SKM-1 (cell line): Measurements from ENCODE around the gene SCAF4.
"Not testable (repeated sequence)": the region's sequence is repeated elsewhere in the genome, so short reads cannot be mapped to it uniquely, and the experiment has no call there.

Source experiments
- DNase-seq: peaks from one replicate; lab custom pipeline; 2025; ENCODE audit not compliant: unreplicated experiment; lab: John Stamatoyannopoulos, UW

SCAF4 gene

GRCh38 chr21:31731857-31732596 is at the start of gene SCAF4:
TSS of gene SCAF4 (minus strand) at chr21:31732118. CDS start at chr21:31731692, 426 bp downstream.
- DNase-seq = peak; percentile 66

- DNase-seq = no peak
Observed at GRCh38 chr21:31780944-31781343, 49.0 kb upstream of the SCAF4 start.

- DNase-seq = no peak
Observed at GRCh38 chr21:31778546-31778945, 46.6 kb upstream of the SCAF4 start.

- no peak for DNase-seq
Observed at GRCh38 chr21:31777857-31778256, 45.9 kb upstream of the SCAF4 start.

- no peak for DNase-seq
Observed at GRCh38 chr21:31774031-31774430, 42.1 kb upstream of the SCAF4 start.

GRCh38 chr21:31772674-31773555 is 41.0 kb upstream of the SCAF4 start:
- no peak for DNase-seq

- no peak for DNase-seq
Observed at GRCh38 chr21:31771685-31772084, 39.8 kb upstream of the SCAF4 start.

- no peak for DNase-seq
Observed at GRCh38 chr21:31768710-31769109, 36.8 kb upstream of the SCAF4 start.

- no peak for DNase-seq
Observed at GRCh38 chr21:31766899-31767298, 35.0 kb upstream of the SCAF4 start.

GRCh38 chr21:31765850-31766249 is 33.9 kb upstream of the SCAF4 start:
- not testable (repeated sequence) for DNase-seq

- no peak for DNase-seq
Observed at GRCh38 chr21:31760931-31761330, 29.0 kb upstream of the SCAF4 start.

GRCh38 chr21:31756787-31757186 is 24.9 kb upstream of the SCAF4 start:
- DNase-seq = no peak

- DNase-seq = no peak
Observed at GRCh38 chr21:31755027-31755426, 23.1 kb upstream of the SCAF4 start.

GRCh38 chr21:31754708-31754960 is 22.7 kb upstream of the SCAF4 start:
- DNase-seq = no peak

GRCh38 chr21:31753949-31754707 is 22.2 kb upstream of the SCAF4 start:
- DNase-seq = no peak

- DNase-seq = no peak
Observed at GRCh38 chr21:31752967-31753366, 21.0 kb upstream of the SCAF4 start.

- DNase-seq = no peak
Observed at GRCh38 chr21:31752352-31752751, 20.4 kb upstream of the SCAF4 start.

- no peak for DNase-seq
Observed at GRCh38 chr21:31750843-31751242, 18.9 kb upstream of the SCAF4 start.

GRCh38 chr21:31744182-31744800 is 12.4 kb upstream of the SCAF4 start:
- DNase-seq = no peak

- DNase-seq = no peak
Observed at GRCh38 chr21:31743712-31744111, 11.8 kb upstream of the SCAF4 start.

- no peak for DNase-seq
Observed at GRCh38 chr21:31741116-31741515, 9.2 kb upstream of the SCAF4 start.
